Activated T-cell treated with anti-CD3 and anti-CD28 coated beads, Interleukin-2, amount 50 U/mL, for 4 hours (primary cell): Measurements from ENCODE around the gene SLC22A4. TPM values are rescaled to one million over a fixed set of nuclear protein-coding genes. Genes with fewer than 3 reads are reported as not detected.
A peak's percentile ranks its signal among the peaks of the same experiment; 100 is the strongest.

Experiments used
- ATAC-seq, 2 donors: fragments of 200-7000 bp; cut with Tn5 transposase; one replicate each; pipeline ENCODE4 v1.10.0; 2021
- DNase-seq: peaks from one replicate; pipeline ENCODE4 v3.0.0-alpha.2; 2020
- H3K27me3 Mint-ChIP-seq: one replicate; pipeline ENCODE4 v1.8.0; 2021; ENCODE audit warnings: low read depth, mixed read lengths
- H3K36me3 Mint-ChIP-seq: one replicate; pipeline ENCODE4 v1.8.0; 2022; ENCODE audit warnings: mixed read lengths; ENCODE audit not compliant: insufficient read depth
- H3K4me1 Mint-ChIP-seq: one replicate; pipeline ENCODE4 v1.8.0; 2021; ENCODE audit warnings: low read depth, mixed read lengths
- H3K4me3 Mint-ChIP-seq: one replicate; pipeline ENCODE4 v1.8.0; 2021; ENCODE audit warnings: mild to moderate bottlenecking, moderate library complexity, mixed read lengths
- H3K9me3 Mint-ChIP-seq: one replicate; pipeline ENCODE4 v1.8.0; 2021; ENCODE audit warnings: mixed read lengths
- total RNA-seq, 3 donors: library from RNA; stranded (reverse); gene quantifications; one replicate each; pipeline ENCODE4 v1.2.1, GENCODE V29; 2021

The SLC22A4 gene
- total RNA-seq, 3 donors from 2014 or later, result 1.4 to 2.8 (median 1.8) TPM

DNA sequence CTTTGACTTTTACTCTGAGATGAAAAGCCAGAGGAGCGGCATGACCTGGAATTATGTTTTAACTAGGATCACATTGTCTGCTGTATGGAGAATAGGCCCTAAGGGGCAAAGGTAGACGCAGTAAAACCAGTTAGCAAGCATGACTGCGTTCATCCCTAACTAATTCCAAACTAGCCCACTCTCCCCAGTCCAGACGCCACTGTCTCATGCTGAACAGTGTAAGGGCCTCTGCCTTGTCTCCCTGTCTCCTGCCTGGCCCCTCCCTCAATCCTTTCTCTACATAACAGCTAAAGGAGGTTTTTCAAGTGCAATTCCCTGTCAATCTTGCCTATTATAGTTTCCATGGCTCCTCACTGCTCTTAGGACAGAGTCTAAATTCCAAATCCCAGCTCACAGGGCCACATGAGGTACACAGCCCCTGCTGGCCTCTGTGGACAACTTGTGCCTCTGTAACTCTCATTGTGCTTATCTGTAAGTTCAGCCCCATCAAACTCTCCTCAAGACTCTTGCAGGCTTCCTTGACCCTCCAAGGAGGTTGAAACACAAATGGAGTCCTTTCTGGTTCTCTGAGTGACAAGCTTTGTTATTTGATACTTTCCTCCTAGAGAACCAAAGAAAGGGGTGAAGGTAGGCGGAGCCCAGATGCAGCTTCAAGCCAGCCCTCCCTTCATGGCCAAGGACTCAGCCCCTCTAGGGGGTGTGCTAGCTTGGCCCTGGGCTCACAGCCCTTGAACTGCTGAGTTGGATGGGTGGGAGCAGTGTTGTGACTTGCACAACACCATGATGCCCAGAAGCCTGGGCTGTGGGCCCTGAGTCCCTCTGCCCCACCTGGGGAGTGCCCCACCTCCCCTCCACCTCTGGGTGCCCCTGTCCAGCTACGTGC lies 16.0 kb upstream of the SLC22A4 start:
- no peaks in the 10 kb centered on the region for H3K9me3 Mint-ChIP-seq

DNA sequence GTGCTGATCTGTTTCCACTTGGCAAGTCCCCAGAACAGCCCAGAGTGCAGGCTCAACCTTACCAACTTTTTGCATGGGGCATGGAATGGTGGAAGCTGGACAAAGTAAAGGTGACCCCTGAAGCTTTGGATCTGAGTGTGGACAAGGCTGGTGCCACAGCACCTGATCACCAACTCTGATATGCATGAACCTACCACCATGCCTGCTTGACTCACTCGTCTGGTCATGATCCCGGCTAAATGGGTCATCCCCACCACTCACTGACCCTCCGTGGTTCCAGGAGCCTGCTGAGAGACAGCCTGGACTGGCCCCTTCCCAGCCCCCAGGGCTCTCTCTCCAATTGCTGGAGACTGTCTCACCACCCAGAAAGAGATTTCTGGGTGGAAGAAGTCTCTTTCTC lies 14.4 kb upstream of the SLC22A4 start:
- Mint-ChIP-seq H3K36me3 (no peaks in the 10 kb centered on the region), H3K9me3 (no peaks in the 10 kb centered on the region), H3K27me3 (peaks cover 2% of the 10 kb centered on the region), H3K4me3 (no peak overlapping the region), H3K4me1 (no peaks in the 10 kb centered on the region)
- no peak for DNase-seq
- no peak for ATAC-seq

More for the DNA sequence above, 16.0 kb upstream of the SLC22A4 start:
- Mint-ChIP-seq H3K4me3 (no peak overlapping the region), H3K36me3 (no peaks in the 10 kb centered on the region), H3K4me1 (no peaks in the 10 kb centered on the region), H3K27me3 (peaks cover 13% of the 10 kb centered on the region)
- DNase-seq (no peak), ATAC-seq (no peak)

DNA sequence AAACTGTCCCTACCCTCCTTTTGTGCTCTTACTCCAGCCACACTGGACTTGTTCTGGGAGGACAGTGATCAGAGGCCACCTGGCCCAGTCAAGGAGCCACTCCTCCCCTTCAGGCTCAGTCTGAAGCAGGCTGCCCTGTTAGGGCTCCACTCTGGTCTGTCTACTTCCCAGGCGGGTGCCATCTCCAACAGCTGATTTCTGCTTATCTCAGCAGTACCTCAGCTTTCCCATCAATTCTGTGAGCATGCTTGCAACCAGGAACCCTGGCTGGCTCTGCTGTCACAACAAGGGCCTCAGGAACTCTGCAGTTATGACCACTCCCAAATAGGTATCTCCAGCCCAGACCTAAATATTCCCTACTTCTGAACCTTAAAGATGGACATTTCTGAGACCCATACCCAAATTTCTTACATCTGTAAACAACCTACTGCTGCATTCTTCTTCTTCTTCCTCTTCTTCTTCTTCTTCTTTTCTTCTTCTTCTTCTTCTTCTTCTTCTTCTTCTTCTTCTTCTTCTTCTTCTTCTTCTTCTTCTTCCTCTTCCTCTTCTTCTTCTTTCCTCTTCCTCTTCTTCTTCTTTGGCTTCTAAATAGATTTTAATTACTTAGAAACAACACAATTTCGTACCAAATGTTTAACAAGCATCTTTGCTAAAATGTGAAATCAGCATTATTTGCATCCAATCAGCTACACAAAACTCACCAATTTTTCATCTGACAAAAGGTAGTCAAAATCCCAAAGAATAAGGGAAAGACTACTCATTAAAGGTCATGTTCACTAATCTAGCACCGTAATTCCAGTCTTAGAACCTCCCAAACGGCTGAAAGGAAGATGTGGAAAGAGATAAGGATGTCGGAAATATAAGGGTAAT lies 13.6 kb upstream of the SLC22A4 start:
- ATAC-seq (no peak), DNase-seq (no peak)
- Mint-ChIP-seq H3K4me1 (no peaks in the 10 kb centered on the region), H3K36me3 (no peaks in the 10 kb centered on the region), H3K4me3 (no peak overlapping the region), H3K27me3 (no peaks in the 10 kb centered on the region), H3K9me3 (no peaks in the 10 kb centered on the region)

DNA sequence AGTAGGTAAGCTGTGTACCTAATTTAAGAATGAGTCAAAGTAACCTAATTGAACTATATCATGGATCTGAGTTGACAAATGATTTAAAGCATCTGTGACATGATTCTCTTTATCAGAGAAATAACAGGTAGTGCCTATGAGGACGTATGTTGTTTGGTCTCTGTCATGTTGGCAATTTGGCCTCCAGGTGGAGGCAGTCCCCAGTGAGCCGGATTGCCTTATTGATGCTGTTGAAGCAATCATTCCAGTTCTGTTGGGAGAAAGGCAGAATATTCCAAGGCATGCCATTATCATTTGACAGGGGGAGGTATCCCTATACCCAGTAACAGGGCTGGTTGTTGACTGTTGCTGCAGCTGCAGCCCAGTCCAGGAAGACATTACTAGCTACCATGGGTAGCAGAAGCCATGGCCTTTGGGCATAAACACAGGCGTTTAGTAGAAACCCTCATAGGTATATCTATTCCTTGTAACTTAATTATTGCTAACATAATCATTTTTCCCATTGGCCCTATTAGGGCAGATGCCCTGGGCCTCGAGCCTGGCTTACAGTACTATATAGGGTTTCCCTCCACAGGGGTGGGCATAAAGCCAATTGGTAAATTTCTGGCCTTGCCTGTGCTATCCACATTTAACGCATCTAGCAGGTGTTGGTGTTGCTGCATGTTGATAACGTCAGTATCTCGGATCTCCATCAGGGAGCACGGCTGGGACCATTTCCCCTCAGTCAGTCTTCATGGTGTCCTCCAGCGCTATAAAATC lies 12.2 kb upstream of the SLC22A4 start:
- no peaks in the 10 kb centered on the region for H3K4me1 Mint-ChIP-seq
- ATAC-seq, result no peak

DNA sequence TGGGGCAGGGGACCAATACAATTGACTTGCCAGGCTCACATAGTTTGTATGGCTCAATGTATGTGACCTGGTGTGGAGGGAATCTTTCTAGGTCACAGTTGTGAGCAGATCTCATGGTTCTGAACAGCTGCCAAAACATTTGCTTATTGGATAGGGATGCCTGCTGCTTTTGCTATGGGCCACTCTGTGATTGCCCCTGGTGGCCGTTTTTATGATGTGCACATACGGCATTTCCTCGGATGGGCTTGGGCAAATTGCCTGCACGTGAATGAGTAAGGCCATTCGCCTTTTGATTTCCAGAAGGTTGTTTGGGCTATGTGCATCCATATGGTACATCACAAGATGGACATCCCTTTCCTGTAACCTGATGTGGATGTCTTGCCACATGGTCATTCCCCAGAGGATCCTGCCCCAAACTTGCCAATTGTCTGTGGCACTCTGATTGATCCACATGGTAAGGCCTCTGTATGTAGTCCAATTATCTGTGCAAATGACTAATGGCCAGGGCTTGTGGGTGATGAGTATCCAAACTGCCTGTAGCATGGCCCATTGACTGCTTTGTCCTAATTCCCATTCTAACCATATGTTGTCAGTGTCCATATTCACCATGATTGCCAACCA lies 10.7 kb upstream of the SLC22A4 start:
- H3K4me1 Mint-ChIP-seq, result no peaks in the 10 kb centered on the region
- H3K4me3 Mint-ChIP-seq, result no peak overlapping the region
- H3K9me3 Mint-ChIP-seq, result no peaks in the 10 kb centered on the region
- H3K27me3 Mint-ChIP-seq, result peaks cover 6% of the 10 kb centered on the region
- DNase-seq, result no peak
- no peak for ATAC-seq
- H3K36me3 Mint-ChIP-seq, result no peaks in the 10 kb centered on the region

More for the DNA sequence above, 12.2 kb upstream of the SLC22A4 start:
- no peak for DNase-seq
- H3K4me3 Mint-ChIP-seq, result no peak overlapping the region
- H3K27me3 Mint-ChIP-seq, result no peaks in the 10 kb centered on the region
- H3K36me3 Mint-ChIP-seq, result no peaks in the 10 kb centered on the region
- no peaks in the 10 kb centered on the region for H3K9me3 Mint-ChIP-seq

DNA sequence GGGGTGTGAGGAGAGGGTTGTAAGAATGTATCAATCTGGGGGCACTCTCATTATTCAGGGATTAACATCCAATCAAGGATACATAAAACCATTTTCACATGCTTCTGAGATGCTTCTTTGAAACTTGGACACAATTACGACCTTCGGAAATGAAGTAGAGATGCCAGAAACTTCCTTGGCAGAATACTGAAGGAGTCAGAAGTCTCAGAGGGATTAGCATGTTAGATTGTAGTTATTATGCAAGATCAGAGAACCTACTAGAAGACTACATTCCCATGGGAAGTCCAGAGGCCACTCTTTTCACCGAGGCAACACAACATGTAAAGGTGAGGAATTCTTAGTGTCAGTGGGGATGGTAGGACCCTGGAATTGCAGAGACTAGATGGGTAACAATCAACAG lies 5.1 kb upstream of the SLC22A4 start:
- H3K36me3 Mint-ChIP-seq, result no peaks in the 10 kb centered on the region
- H3K9me3 Mint-ChIP-seq, result no peaks in the 10 kb centered on the region
- peaks cover 4% of the 10 kb centered on the region for H3K4me1 Mint-ChIP-seq
- ATAC-seq (no peak), DNase-seq (no peak)
- H3K27me3 Mint-ChIP-seq, result peaks cover 11% of the 10 kb centered on the region
- no peak overlapping the region for H3K4me3 Mint-ChIP-seq

DNA sequence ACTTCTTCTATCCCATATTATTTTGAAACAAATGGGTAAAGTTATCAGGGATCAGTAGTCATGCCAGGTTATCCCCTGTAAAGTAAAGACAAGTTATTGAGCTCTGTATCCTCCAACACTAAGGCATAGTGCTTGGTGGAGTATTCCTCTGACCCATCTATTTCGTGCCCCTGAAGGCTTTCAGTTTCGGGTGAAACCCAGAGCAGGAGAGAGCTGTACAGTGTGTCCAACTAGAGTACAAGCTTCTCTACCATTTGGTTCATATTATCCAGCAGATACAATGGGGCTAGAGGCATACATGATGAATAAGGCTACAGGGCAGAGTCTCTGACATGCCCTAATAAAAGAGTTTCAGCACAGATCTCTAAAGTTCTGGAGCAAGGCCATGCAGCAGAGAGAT lies 3.2 kb upstream of the SLC22A4 start:
- Mint-ChIP-seq H3K4me1 (peaks cover 19% of the 10 kb centered on the region), H3K4me3 (no peak overlapping the region), H3K36me3 (no peaks in the 10 kb centered on the region), H3K27me3 (peaks cover 16% of the 10 kb centered on the region), H3K9me3 (no peaks in the 10 kb centered on the region)
- ATAC-seq, result no peak
- no peak for DNase-seq

DNA sequence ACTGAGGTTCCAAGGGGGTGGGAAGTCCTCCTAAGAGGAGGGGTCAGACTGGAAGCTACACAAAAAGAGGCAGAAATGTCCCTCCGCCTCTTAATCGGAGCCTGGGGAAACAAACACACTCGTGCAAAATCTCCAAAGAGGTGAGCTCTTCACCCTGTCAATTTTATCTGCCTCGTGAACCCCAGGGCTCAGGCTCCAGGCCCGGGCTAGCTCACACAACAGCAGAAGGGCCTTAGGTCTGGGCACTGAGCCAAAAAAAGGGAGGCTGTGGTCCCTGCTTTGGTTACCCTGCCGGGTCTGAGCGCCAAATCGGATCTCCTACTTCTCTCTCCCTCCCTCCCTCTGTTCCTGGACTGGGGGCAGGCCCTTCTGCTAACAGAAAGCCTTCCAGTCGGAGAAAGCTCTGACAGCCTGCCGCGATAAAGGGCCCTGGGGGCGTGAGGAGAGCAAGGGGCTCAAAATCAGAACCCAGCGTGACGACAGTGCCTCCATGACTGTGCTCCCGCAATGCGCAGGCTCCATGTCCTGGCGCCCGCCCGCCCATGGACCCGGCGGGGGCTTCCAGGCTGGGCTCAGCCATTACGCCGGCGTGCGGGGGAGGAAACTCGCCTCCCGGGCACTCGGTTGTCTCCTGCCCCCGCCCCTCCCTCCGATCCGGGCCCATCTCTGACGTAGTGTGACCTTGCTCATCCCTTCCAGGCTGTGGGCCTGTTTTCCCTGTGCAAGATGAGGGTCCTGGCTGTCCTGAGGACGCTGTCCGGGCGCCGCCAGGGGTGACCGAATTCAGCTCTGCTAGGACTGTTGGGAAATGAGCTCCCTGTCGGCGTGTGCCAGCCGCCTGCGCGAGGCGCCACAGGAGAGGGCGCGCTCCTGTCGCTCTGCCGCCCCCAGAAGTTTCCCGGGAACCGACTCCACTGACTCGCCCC lies 865 bp upstream of the SLC22A4 start:
- ATAC-seq, result peak; percentile 44 to 59
- peak; percentile 76 for DNase-seq
- H3K36me3 Mint-ChIP-seq, result no peaks in the 10 kb centered on the region
- peak overlapping the region; percentile 88 for H3K4me3 Mint-ChIP-seq
- peaks cover 20% of the 10 kb centered on the region for H3K4me1 Mint-ChIP-seq
- peaks cover 14% of the 10 kb centered on the region for H3K27me3 Mint-ChIP-seq
- no peaks in the 10 kb centered on the region for H3K9me3 Mint-ChIP-seq

DNA sequence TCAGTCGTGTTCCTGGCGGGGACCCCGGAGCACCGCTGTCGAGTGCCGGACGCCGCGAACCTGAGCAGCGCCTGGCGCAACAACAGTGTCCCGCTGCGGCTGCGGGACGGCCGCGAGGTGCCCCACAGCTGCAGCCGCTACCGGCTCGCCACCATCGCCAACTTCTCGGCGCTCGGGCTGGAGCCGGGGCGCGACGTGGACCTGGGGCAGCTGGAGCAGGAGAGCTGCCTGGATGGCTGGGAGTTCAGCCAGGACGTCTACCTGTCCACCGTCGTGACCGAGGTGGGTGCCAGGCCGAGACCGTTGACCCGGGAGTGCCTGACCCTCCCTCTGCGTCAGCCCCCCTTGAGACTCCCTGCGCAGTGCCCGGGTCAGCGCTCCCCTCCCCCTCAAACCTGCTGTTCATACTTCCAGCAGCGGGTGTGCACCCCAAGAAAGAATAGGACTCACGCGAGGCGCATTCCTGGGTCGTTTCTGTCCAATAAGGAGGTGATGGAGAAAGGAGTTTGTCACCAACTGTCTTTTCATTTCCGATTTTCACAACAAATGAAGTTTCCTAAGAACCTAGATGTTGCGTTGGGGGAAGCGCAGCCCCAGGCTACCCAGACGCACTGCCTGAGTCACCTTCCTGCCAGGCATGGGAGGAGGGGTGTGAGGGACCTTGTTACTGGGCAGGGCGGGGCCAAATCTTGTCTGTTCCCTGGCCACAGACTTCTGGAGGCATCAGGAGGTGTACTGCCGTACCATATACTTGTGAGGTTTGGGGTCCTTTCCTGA lies 722 bp downstream of the SLC22A4 start:
- Mint-ChIP-seq H3K4me3 (peak overlapping the region; percentile 88), H3K4me1 (peaks cover 20% of the 10 kb centered on the region), H3K9me3 (no peaks in the 10 kb centered on the region), H3K27me3 (peaks cover 7% of the 10 kb centered on the region), H3K36me3 (no peaks in the 10 kb centered on the region)
- peak; percentile 78 for DNase-seq
- ATAC-seq, result peak; percentile 66 to 67

DNA sequence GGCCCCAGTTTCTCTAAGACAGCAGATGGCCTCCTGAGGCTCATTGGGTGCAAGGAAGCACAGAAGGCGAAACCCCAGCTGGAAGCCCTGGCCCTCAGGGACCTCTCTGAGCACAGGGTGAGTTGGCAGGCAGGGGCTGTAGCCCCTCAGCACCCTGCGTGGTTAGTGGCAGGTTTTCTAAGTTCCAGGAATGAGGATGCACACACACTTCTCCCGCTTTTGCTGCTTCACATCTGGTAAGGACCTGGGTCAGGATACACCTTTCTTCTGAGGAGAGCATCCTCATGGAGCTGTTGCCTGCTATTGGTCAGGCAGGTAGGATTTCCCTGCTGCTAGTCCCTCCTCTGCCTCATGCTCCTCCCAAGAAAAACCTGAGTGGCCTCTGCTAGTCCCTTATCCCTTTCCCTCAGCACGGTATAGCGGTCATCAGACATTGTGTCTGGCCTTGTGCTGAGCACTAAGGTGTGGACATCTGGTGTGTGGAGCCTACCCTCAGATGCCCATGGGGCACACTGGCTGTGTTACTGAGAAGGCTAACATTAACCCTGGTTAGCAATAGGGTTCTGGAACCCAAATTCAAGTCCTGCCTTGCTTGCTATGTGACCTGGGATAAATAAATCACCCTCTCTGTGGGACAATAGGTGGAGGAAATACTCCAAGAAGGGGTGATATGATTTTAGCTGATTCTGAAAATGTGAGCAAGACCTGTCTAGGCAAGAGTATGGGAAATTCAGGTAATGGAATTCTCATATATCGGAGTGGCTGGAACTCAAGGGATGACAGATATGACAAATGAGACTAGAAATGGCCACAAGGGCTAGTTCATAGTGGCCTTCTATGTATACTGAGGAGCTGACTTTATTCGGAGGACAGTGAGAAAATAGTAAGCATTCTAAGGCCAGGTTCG lies 1.6 kb downstream of the SLC22A4 start:
- ATAC-seq (no peak), DNase-seq (no peak)
- H3K9me3 Mint-ChIP-seq, result no peaks in the 10 kb centered on the region
- peaks cover 7% of the 10 kb centered on the region for H3K27me3 Mint-ChIP-seq
- no peaks in the 10 kb centered on the region for H3K36me3 Mint-ChIP-seq
- H3K4me3 Mint-ChIP-seq, result peak overlapping the region; percentile 88
- peaks cover 20% of the 10 kb centered on the region for H3K4me1 Mint-ChIP-seq

DNA sequence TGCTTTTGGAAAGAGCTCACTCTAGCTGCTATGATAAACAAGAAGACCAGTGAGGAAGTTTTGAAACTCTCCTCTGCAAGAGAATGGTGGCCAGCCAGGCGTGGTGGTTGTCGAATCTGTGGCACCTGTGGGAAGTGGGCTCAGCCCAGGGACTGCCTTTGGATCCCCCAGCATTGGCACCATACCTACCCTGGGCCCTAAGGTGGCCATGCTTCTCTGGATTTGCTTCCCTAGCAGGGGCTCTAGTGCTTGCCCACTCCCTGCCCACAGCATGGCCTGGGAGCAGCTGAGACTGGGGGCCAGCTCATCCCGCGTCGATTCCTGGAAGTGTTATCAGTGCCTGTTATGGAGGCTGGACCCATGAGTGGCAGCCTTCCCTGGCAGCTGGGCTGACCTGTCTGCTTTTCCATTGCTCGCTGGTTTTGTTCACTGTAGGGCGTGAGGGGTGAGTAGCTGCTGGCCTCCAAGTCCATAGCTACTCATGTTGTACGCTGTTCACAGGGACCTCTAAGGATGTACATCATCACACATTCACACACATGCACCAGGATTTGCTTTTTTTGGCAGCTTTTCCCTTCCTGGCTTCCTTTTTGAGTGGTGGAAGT lies 2.3 kb downstream of the SLC22A4 start:
- DNase-seq (no peak), ATAC-seq (no peak)
- H3K9me3 Mint-ChIP-seq, result no peaks in the 10 kb centered on the region
- H3K27me3 Mint-ChIP-seq, result peaks cover 7% of the 10 kb centered on the region
- H3K36me3 Mint-ChIP-seq, result no peaks in the 10 kb centered on the region
- peaks cover 20% of the 10 kb centered on the region for H3K4me1 Mint-ChIP-seq
- H3K4me3 Mint-ChIP-seq, result no peak overlapping the region
